Stimulated activated CD4-positive, alpha-beta T cell treated with anti-CD3 and anti-CD28 coated beads, Interleukin-1b, Interleukin-23, amount 100 ng/mL, for 48 hours (primary cell): ENCODE results near the gene MCF2L.
"Not testable (repeated sequence)": the region's sequence is repeated elsewhere in the genome, so short reads cannot be mapped to it uniquely, and the experiment has no call there.

Experiments
- DNase-seq: peaks from one replicate; pipeline ENCODE4 v3.0.0-alpha.2; 2020

The MCF2L gene

GRCh38 chr13:113086991-113087922 is 118.2 kb downstream of the MCF2L start:
- no peak for DNase-seq

GRCh38 chr13:113087923-113088690 is 119.1 kb downstream of the MCF2L start:
- DNase-seq = no peak

- no peak for DNase-seq
Observed at GRCh38 chr13:113088691-113089020, 119.6 kb downstream of the MCF2L start.

- no peak for DNase-seq
Observed at GRCh38 chr13:113089693-113090414, 120.8 kb downstream of the MCF2L start.

- DNase-seq = no peak
Observed at GRCh38 chr13:113090415-113090770, 121.4 kb downstream of the MCF2L start.

- no peak for DNase-seq
Observed at GRCh38 chr13:113090806-113091205, 121.8 kb downstream of the MCF2L start.

GRCh38 chr13:113091211-113091771 is 122.3 kb downstream of the MCF2L start:
- no peak for DNase-seq

GRCh38 chr13:113091891-113092775 is 123.1 kb downstream of the MCF2L start:
- no peak for DNase-seq

- DNase-seq = no peak
Observed at GRCh38 chr13:113092776-113093579, 124.0 kb downstream of the MCF2L start.

- DNase-seq = no peak
Observed at GRCh38 chr13:113093580-113094409, 124.8 kb downstream of the MCF2L start.

- DNase-seq = no peak
Observed at GRCh38 chr13:113094410-113094800, 125.4 kb downstream of the MCF2L start.

- DNase-seq = no peak
Observed at GRCh38 chr13:113095146-113096051, 126.4 kb downstream of the MCF2L start.

- DNase-seq = no peak
Observed at GRCh38 chr13:113096052-113096744, 127.2 kb downstream of the MCF2L start.

- no peak for DNase-seq
Observed at GRCh38 chr13:113096745-113097305, 127.8 kb downstream of the MCF2L start.

- DNase-seq = no peak
Observed at GRCh38 chr13:113097651-113098050, 128.6 kb downstream of the MCF2L start.

- DNase-seq = no peak
Observed at GRCh38 chr13:113098162-113098732, 129.2 kb downstream of the MCF2L start.

- DNase-seq = no peak
Observed at GRCh38 chr13:113099142-113099541, 130.1 kb downstream of the MCF2L start.

- not testable (repeated sequence) for DNase-seq
Observed at GRCh38 chr13:113102302-113102701, 133.3 kb downstream of the MCF2L start.
